GM18502 (cell line): ENCODE data around the gene PNKD.

Experiments
- ATAC-seq: cut with Tn5 transposase; IDR thresholded peaks from one replicate; pipeline ENCODE4 v1.9.1; 2021; ENCODE audit warnings: mild to moderate bottlenecking; ENCODE audit not compliant: unreplicated experiment, poor library complexity

The PNKD gene

GRCh38 chr2:218392459-218392858 lies 122.1 kb downstream of the PNKD start:
- ATAC-seq = no peak

- ATAC-seq = no peak
Measured at GRCh38 chr2:218392891-218393462, 122.7 kb downstream of the PNKD start.

GRCh38 chr2:218393750-218394290 lies 123.5 kb downstream of the PNKD start:
- no peak for ATAC-seq

- ATAC-seq = no peak
Measured at GRCh38 chr2:218394298-218395089, 124.2 kb downstream of the PNKD start.

GRCh38 chr2:218395090-218395444 lies 124.7 kb downstream of the PNKD start:
- no peak for ATAC-seq

GRCh38 chr2:218395456-218395825 lies 125.1 kb downstream of the PNKD start:
- no peak for ATAC-seq

- ATAC-seq = peak; percentile 52
Measured at GRCh38 chr2:218395826-218396687, 125.7 kb downstream of the PNKD start.
